HG03521 (cell line): ENCODE results near the gene ZBTB20.

Source experiments
- ATAC-seq: cut with Tn5 transposase; IDR thresholded peaks from one replicate; pipeline ENCODE4 v1.9.1; 2021; ENCODE audit warnings: mild to moderate bottlenecking, moderate library complexity; ENCODE audit not compliant: unreplicated experiment

ZBTB20 gene

GRCh38 chr3:114727373-114727772 is 419.7 kb downstream of the ZBTB20 start:
- ATAC-seq = no peak

GRCh38 chr3:114725966-114726365 is 421.1 kb downstream of the ZBTB20 start:
- no peak for ATAC-seq

GRCh38 chr3:114722530-114722929 is 424.6 kb downstream of the ZBTB20 start:
- no peak for ATAC-seq

GRCh38 chr3:114721864-114722263 is 425.2 kb downstream of the ZBTB20 start:
- peak; percentile 61 for ATAC-seq

GRCh38 chr3:114721209-114721608 is 425.9 kb downstream of the ZBTB20 start:
- no peak for ATAC-seq

- no peak for ATAC-seq
Measured at GRCh38 chr3:114718898-114719210, 428.2 kb downstream of the ZBTB20 start.

- no peak for ATAC-seq
Measured at GRCh38 chr3:114718071-114718897, 428.8 kb downstream of the ZBTB20 start.

- no peak for ATAC-seq
Measured at GRCh38 chr3:114716916-114717315, 430.2 kb downstream of the ZBTB20 start.

GRCh38 chr3:114716126-114716525 is 431.0 kb downstream of the ZBTB20 start:
- ATAC-seq = no peak

GRCh38 chr3:114714957-114715460 is 432.1 kb downstream of the ZBTB20 start:
- no peak for ATAC-seq

- no peak for ATAC-seq
Measured at GRCh38 chr3:114714237-114714636, 432.9 kb downstream of the ZBTB20 start.

- no peak for ATAC-seq
Measured at GRCh38 chr3:114712728-114713492, 434.2 kb downstream of the ZBTB20 start.

- ATAC-seq = no peak
Measured at GRCh38 chr3:114711321-114711886, 435.7 kb downstream of the ZBTB20 start.

GRCh38 chr3:114709102-114709501 is 438.0 kb downstream of the ZBTB20 start:
- no peak for ATAC-seq

- no peak for ATAC-seq
Measured at GRCh38 chr3:114707252-114707860, 439.7 kb downstream of the ZBTB20 start.

- peak; percentile 63 for ATAC-seq
Measured at GRCh38 chr3:114706591-114707232, 440.4 kb downstream of the ZBTB20 start.

GRCh38 chr3:114700637-114701234 is 446.4 kb downstream of the ZBTB20 start:
- ATAC-seq = no peak

- no peak for ATAC-seq
Measured at GRCh38 chr3:114698146-114699105, 448.7 kb downstream of the ZBTB20 start.

- no peak for ATAC-seq
Measured at GRCh38 chr3:114697401-114697800, 449.7 kb downstream of the ZBTB20 start.
